ENCODE measurements around the gene GLRA2.

The GLRA2 gene

DNA sequence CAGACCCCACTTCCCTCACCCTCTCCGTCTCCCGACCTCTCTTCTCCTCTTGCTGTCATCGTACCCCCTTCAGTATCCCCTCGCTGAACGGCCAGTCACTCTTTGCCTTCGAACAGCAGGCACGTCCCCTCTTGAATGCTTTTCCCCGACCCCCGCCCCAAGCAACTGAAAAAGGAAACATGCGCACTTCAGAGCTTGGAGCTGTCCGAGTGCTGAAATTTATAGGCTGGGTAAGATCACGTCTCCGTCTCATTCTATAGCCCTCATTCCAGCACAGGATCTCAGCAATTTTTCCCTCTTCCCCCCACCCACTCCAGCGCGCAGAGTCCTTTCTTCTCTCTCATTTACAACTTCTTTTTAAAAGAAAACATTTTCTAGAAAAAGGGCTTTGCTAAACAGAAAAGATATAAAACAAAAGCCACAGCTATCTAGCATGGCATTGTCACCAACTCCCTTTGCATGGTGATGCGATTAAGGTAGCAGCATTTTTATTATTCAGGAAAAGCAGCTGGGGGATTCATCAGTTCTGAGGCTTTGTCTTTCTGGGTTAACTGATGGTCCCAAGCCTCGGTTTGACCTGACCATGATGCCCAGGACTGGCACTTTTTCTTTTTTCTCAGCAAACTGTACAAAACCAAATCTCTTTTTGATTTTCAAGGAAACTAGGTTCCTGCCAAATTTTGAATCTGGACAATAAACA is at the start of gene GLRA2:
TSS of gene GLRA2 (plus strand) at position 247 of the 700 bp plus-strand sequence. CDS start 522 bp downstream, outside the sequence.
- TF ChIP-seq, protein P1, sequence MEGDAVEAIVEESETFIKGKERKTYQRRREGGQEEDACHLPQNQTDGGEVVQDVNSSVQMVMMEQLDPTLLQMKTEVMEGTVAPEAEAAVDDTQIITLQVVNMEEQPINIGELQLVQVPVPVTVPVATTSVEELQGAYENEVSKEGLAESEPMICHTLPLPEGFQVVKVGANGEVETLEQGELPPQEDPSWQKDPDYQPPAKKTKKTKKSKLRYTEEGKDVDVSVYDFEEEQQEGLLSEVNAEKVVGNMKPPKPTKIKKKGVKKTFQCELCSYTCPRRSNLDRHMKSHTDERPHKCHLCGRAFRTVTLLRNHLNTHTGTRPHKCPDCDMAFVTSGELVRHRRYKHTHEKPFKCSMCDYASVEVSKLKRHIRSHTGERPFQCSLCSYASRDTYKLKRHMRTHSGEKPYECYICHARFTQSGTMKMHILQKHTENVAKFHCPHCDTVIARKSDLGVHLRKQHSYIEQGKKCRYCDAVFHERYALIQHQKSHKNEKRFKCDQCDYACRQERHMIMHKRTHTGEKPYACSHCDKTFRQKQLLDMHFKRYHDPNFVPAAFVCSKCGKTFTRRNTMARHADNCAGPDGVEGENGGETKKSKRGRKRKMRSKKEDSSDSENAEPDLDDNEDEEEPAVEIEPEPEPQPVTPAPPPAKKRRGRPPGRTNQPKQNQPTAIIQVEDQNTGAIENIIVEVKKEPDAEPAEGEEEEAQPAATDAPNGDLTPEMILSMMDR (IDR thresholded peaks at IDR 0.05; ENCODE audit: extremely low read depth, insufficient read depth, missing control alignments) = no peak
- in situ Hi-C loops (cut with MboI; ENCODE audit: low pct_unique_long_range_greater_than_20kb, low sequenced_read_pairs, unreplicated experiment) = loop anchor here (25.0 kb wide), 1 partner anchor 442 kb away; no protein-coding TSS in a partner anchor
- no peak for DNase-seq (ENCODE audit: low spot score)

DNA sequence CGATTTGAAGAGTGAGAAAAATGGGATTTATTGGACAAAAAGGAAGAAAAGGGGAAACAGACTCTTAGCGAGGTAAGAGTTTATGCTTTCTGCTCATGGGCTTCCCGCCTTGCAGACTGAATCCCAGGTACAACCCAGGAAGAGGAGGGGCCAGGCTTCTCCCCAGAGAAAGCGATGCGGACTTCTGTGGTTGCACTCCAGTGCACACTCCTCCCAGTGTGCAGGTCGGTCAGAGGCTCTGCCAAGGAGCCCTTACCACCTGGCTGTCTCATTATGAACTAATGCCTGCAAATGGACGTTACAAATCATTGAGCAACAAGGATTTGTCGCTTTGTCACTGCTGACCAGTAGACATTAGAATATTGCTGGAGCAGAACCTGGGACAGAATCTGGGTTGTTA is 39.9 kb upstream of the GLRA2 start:
- no peak for DNase-seq (ENCODE audit: low spot score)
- in situ Hi-C loops (cut with MboI; ENCODE audit: low pct_unique_long_range_greater_than_20kb, low sequenced_read_pairs, unreplicated experiment) = no loop called here
- TF ChIP-seq, protein P1 (IDR thresholded peaks at IDR 0.05; ENCODE audit: extremely low read depth, insufficient read depth, missing control alignments) = no peak

DNA sequence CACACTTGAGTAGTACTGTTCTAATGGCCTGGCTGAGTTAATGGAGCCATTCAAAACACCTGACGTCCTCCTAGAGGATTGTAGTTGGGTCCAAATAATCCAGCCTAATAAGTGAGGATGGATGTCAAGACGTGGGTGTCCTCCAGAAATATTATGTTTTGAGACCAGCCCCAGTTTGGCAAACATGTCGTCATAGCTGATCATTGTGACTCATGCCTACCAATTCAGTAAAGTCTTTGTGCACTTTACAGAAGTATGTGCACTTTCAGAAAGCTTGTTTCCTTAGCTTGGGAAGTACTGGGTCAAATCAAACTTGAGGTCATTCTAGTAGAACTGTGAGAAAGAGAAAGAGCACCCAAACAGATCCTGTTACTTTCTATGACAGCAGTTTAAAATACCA is 37.6 kb upstream of the GLRA2 start:
- in situ Hi-C loops (cut with MboI; ENCODE audit: low pct_unique_long_range_greater_than_20kb, low sequenced_read_pairs, unreplicated experiment) = no loop called here
- TF ChIP-seq, protein P1 (IDR thresholded peaks at IDR 0.05; ENCODE audit: extremely low read depth, insufficient read depth, missing control alignments) = no peak

DNA sequence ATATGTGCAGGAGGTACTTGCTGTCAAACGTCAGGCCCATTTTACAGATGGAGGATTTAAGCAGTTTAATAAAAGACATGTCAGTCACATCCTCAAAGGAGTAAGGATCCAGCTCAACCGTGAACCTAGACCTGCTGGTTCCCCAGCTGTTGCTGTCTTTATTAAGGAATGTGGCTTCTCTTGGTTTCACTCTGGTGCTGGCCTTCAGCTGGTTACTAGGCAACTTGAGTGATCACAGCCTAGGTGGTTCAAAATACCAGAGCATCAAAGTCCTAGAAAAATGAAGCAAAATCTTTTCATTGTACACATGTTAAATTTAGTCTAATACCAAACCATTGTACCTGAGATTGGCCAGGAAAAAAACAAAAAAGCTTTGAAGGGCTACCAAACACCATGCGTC is 32.7 kb upstream of the GLRA2 start:
- DNase-seq (ENCODE audit: low spot score) = no peak
- in situ Hi-C loops (cut with MboI; ENCODE audit: low pct_unique_long_range_greater_than_20kb, low sequenced_read_pairs, unreplicated experiment) = no loop called here
- TF ChIP-seq, protein P1 (IDR thresholded peaks at IDR 0.05; ENCODE audit: extremely low read depth, insufficient read depth, missing control alignments) = no peak

More for the DNA sequence above, 37.6 kb upstream of the GLRA2 start:
- DNase-seq (ENCODE audit: low spot score) = no peak

DNA sequence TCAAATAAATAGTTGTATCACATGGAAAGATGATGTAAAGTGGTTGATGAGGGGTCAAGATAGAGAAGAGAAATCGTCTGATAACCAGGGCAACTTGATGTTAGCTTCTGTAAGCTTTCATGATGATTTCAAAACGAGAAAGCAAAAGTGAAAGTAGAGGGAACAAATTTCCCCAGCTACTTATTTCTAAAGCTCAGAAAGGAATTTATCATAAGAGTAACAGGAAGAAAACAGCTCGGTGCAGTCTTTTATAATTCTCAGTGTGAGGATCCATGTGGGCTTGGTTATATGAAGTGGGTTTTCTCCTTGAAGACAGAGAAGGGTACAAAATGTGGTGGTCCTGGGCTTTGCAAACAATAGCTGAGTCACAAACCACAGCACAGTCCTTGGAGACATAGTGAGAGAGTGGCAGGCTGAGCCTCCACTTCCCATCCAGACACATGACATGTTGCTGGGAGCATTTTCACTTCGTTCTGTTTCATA is 32.1 kb upstream of the GLRA2 start:
- peak; percentile 8 for DNase-seq (ENCODE audit: low spot score)
- in situ Hi-C loops (cut with MboI; ENCODE audit: low pct_unique_long_range_greater_than_20kb, low sequenced_read_pairs, unreplicated experiment) = no loop called here
- TF ChIP-seq, protein P1 (IDR thresholded peaks at IDR 0.05; ENCODE audit: extremely low read depth, insufficient read depth, missing control alignments) = no peak

DNA sequence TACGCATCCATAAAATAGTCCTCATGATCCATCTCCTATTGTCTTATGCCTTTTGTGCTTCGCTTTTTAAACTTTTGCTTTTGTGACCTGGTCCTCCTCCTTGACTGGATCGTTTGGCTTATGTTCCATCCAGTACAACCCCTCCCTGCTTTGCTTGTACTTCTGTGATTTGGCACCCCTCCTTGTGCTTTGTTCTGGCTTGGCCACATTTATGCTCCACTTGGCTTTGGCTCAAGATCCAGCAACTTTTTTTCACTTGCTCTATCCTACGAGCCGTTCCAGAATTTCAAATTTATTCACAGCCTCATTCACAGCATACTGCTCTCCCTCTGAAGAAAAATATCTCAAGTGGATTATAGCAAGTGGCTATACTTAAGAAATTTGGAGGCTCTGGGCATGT is 28.0 kb upstream of the GLRA2 start:
- DNase-seq (ENCODE audit: low spot score) = no peak
- in situ Hi-C loops (cut with MboI; ENCODE audit: low pct_unique_long_range_greater_than_20kb, low sequenced_read_pairs, unreplicated experiment) = no loop called here
- TF ChIP-seq, protein P1 (IDR thresholded peaks at IDR 0.05; ENCODE audit: extremely low read depth, insufficient read depth, missing control alignments) = no peak
